ENCODE results near the gene NOTCH2.
"Not testable (repeated sequence)": the region's sequence is repeated elsewhere in the genome, so short reads cannot be mapped to it uniquely, and the experiment has no call there.

Gene NOTCH2

DNA sequence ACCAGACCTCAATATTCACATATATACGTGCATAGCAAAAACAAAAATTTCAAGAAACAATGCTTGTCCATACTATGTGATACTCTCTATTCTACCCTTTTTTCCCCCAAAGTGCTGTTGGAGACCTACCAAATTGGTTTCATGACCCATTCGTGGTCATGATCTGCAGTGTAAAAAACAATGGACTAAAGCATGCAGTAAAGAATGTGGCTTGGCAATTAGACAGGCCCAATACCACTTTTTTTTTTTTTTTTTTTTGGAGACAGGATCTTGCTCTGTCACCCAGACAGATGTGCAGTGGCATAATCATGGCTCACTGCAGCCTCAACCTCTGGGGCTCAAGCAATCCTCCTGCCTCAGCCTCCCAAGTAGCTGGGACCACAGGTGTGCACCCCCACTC is 21.3 kb downstream of the NOTCH2 start:
- DNase-seq, result not testable (repeated sequence)

DNA sequence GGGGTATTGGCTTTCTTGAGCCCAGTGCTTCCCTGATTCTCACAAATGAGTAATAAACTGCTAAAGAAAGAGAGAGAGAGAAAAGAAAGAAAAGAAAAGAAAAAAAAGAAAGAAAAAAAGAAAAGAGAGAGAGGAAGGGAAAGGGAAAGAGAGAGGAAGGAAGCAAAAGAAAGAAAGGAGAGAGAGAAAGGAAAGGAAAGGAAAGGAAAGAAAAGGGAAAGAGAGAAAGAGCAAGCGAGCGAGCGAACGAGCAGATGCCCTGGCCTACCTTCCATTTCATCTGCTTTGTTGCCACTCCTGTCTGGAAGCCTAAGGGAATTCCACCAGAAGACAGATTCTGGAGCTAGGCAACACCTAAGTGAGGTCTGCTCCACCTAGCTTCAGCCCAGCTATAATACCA is 27.7 kb downstream of the NOTCH2 start:
- not testable (repeated sequence) for DNase-seq

DNA sequence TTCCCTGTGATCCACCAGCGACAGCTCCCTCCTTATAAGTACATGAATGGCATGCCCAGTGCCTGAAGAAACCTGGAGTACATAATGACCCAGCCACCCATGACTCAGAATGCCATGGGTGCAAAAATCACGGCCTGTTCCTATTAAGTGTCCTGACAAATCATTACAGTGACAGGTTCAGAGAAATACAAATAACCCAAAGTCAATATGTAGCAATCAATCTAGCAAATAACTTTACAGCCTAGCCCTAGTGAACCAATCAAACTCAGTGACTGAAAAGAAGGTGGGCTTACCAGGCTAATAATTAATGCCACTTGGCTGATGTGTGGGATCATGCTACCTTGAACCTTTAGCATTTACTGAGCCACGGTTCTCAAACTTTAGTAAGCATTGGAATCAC is 37.2 kb downstream of the NOTCH2 start:
- not testable (repeated sequence) for DNase-seq

DNA sequence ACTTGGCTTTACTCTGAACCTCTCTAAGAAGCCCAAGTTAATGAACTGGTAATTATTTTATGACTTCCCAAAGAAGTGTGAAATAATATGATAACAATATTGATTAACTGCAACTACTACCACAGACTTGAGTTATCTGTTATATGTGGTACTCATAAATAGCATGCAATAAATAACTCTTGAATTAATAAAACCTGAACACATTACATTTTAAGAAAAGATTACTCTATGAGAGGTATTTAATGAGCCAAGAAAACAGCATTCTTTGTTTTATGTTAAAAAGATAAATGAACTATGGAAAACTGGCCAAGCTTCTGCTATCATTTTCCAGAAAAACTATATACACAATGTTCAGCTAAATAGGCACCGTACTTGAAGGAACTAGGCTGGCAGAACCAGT is 45.7 kb downstream of the NOTCH2 start:
- not testable (repeated sequence) for DNase-seq

DNA sequence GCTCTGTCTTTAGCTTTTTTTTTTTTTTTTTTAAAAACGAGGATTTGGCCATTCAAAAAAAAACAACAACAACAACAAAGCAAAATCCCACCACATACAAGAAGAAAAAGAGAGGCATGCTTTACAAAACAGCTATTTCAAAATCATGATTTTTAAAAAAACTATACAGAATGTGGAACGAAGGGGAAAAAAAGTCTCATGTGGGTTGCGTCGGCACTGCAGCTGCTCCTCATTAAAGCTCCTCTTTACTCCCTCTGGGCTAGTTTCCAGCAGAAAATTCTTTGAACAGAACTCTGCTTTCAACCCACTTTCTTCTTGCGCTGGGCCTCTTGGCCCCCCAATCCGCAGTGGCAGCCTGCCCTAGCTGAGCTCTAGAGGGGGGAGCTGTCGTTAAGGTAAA is 54.5 kb downstream of the NOTCH2 start:
- not testable (repeated sequence) for DNase-seq

DNA sequence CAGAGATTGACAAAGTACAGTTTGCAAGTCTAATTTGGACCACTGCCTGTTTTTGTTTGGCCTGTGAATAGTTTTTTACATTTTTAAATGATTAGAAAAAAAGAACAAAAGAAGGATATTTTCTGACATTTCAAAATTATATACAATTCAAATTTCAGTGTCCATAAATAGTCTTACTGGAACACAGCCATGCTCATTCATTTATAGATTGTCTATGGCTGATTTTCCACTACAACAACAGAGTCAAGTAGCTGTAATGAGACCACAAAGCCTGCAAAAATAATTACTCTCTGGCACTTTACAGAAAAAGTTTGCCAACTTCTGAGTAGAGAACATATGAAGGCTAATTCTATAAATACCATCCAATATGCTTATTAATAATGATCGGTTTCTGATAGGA is 61.1 kb downstream of the NOTCH2 start:
- not testable (repeated sequence) for DNase-seq

DNA sequence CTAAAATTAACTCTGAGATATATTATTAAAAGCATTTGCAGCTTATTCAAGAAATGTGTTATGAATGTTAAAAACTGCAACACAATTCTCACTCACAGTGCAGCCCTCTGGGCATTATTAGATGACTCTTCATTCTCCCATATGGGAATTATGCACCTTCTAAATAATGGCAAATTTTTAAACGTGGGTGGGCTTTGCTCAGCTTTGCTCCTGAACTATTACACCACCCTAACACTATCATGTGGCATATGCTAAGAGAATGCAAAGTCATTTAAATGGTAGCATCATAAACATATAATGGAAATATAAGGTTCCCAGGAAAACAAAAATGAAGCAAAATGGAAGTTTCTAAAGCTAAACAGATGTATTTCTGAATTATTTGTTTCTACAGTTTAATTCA is 61.6 kb downstream of the NOTCH2 start:
- not testable (repeated sequence) for DNase-seq

DNA sequence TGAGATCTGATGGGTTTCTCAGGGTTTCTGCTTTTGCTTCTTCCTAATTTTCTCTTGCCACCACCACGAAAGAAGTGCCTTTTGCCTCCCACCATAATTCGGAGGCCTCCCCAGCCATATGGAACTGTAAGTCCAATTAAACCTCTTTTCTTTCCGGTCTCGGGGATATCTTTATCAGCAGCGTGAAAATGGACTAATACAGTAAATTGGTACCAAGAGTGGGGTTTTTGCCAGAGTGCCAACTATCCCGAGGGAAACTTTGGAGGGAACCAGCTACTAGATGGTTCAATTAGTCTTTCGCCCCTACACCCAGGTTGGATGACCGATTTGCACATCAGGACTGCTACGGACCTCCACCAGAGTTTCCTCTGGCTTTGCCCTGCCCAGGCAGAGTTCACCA is 68.4 kb downstream of the NOTCH2 start:
- DNase-seq, result not testable (repeated sequence)

DNA sequence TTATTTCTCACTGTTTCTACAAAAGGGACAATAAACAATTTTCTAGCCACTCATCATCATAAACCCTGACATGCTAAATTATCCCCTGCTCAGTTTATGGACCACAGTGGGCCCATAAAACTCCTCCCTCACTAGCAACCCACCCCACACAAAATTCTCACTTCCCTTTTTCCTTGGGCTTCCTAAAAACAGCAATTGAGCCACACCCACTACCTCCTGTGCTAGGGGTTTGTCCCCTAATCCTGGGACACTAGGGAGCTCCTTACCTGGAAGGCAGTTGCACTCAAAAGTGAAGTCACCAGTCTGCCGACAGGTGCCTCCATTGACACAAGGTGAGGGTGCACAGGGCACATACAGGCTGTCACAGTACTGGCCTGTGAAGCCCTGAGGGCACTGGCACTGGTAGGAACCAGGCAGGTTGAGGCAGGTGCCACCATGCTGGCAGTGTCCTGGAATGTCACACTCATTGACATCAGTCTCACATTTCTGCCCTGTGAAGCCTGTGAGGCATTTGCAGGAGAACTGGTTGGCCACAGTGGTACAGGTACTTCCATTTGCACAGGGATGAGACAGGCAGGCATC is 72.6 kb downstream of the NOTCH2 start:
- DNase-seq, result not testable (repeated sequence)

DNA sequence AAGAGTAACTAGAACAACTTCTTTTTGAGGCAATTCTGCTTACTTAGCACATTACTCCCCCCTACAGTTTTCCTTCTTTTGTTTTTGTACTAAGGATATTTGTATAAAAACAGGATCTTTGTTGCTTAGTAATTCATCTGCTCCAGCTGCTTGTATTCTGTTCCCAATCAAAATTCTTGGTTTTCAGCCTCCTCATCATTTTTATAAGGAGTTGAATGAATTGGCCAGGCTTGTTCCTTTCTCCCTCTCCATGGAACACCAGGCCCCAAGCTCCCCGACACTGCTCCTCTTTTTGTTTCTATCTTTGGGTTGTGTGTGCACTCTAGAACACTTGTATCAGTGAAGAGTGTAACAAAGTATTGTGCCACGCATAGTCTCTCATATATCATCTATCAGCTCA is 73.5 kb downstream of the NOTCH2 start:
- not testable (repeated sequence) for DNase-seq

DNA sequence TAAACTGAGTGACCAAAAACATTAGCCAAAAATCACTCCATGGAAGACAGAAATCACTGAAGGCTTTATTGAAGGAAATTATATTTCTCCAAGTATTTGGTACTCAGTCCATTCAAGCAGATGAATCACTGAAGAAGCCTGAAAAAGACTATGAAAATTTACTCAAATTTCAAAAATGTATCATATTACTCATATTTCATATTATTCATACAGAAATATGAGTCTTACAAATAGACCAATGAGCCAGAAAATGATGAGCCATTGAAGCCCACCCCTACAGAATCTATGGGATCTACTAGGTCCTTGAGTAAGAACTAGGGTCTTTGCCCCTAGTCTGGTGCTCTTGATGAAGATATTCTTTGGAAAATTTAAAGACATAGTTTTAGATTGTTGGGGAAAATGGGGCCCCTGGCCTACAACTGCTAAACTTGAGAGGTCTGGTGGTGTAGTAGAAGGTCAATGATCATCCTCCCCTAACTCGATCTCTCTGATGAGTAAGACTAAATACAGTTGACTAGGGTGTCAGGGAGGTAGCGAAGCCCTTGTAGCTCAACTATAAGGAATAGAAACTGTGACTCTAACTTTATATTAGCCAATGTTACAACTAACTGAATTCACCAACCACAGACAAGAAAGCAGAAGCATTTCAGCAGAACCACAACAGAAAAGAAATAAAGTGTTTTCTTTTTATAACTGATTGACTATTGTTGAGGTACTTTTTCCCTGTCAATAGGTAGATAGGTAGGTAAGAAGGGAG is 81.0 kb downstream of the NOTCH2 start:
- DNase-seq, result no peak

DNA sequence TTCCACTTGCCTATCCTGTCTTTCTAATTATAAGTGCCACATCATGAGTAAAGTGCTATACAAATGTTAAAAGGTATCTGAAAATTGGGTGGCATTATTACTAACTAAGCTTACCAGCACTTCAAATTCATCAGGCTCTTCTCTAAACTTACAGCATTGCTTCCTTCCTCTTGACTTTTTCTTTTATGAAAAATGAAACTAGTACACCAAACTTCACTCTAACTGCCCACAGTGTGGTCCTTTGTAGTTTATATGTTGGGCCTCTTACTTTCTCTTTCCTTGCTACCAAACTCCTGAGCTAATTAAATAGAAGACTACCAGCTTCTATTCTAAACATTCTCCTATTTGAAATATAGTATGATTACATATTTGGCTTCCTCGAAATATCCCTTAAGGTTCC is 81.8 kb downstream of the NOTCH2 start:
- no peak for DNase-seq

DNA sequence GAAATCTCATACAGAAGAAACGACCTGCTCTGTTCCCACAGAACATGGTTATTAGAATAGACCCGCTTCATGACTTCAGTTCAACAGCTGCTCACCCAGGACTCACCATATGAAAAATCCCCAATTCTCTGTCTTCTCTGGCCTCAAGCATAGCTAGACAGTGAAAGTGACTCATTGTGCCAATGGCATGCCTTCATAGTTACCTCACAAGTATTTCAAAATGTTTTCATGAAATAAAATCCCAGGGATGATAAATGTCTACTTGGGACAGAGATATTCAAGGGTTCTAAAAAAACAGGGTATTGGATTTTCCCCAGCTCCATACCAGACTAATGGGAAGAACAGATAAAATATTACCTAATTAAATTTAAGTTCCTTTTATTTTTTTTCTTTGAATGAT is 82.3 kb downstream of the NOTCH2 start:
- no peak for DNase-seq

DNA sequence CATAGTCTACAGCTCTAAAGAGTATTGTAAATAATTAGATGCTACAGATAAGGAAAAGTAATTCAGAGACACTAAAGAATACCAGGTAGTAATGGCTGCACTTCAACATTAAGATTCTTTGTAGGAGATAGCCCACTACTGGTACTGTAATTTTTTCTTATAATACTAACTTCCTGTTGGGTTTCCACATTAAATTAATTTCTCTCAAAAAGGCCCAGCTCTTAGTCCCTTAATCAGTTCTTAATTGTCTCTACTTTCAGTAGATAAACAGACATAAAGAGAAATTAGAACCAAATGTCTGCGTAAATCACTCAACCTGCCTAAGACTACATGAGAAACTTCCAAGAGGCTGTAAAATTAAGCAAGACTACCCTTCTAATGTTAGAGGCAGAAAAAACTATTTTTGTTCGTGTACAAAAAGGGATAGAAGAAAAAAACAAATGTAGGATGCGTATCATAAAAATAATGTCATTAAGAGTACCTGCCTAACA is 83.4 kb downstream of the NOTCH2 start:
- no peak for DNase-seq

DNA sequence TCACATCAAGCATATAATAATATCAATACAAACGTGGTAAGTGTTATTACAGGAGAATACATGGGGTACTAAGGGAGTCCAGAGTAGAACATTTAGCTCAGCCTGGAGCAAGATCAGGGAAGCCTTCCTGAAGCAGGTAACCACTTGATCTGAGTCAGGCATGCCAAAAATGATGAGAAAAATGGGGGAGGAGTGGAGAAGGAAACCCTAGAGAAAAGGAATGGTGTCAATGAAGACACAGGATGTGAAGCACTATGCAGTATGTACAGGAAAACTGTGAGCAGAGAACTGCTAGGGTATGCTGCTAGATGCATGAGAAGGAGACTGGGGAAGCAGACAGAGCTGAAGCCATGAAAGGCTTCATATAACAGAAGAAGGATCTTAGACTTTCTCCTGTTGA is 84.7 kb downstream of the NOTCH2 start:
- no peak for DNase-seq

DNA sequence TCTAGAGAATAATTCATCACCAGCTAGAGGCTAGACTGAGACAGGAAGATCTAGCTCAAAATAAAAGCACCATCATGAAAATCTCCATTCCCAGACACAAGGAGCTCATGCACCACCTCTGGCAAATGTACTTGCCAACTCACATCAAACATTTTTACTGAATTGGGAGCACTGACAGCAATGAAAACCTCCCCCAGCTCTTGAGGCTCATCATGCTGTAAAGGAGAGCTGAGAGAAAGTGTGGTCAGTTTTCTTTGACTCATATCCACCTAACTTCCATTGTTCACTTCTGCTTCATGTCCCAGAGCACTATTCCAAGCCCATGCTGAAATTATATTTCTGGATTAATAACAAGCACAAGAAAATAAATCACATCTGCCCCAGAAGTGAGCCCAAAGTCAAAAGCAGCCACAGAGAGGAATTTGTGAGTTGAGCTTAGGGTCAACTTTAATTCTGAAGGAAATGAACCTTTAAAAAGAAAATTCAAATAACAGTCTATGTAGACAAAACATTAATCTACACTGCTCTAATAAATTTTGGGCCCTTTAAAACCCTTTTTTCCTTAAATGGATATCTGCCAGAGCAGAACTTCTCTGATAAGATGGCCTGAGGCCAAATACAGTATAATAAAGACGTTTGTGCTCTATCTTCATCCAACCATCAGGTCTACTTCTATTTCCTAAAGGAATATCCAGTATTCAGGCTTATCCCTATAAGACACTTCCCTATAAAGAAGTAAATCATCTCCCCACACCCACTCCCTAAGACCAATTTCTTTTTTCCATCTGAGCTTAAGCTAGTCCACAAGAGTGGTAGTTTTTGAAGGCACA is 87.3 kb downstream of the NOTCH2 start:
- DNase-seq, result no peak

DNA sequence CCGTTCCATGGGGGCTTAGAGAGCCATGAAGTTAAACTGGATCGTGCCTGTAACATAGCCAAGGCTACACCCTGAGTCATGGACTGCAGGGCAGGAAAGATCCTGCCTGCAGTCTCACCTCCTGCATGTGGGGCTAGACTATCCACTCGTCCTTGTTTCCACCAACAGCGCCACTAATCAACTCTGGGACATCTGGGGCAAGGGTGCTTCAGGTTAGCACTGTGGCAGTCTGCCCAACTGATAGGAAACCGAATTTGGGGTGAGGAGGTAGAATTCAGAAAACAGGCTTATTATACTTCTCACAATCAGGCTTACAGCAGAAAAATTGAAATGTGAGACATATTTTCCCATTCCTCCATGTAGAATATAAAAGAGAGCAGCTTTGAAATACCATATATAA is 88.0 kb downstream of the NOTCH2 start:
- no peak for DNase-seq

DNA sequence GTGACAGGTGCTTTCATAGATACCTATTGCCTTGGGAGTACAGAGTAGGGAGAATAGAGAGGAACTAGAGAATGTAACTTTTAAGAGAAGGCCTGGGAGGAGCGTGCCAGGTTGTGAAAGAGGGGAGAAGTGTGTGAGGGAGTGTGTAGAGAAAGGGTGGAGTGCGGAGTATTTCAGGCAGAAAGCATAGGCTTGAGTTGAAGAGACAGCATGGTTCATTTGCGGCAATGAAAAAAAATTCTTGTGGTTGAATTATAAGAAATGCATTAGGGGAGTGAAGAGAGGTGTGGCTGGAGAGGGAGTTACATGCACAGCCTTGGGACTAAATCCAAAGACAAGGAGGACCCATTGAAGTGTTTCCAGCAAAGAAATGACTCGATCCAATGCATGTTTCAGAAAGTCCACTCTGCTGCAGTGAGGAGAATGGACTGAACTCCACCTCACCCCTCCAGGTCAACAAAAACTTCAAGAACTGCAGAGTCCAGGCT is 91.4 kb downstream of the NOTCH2 start:
- no peak for DNase-seq

DNA sequence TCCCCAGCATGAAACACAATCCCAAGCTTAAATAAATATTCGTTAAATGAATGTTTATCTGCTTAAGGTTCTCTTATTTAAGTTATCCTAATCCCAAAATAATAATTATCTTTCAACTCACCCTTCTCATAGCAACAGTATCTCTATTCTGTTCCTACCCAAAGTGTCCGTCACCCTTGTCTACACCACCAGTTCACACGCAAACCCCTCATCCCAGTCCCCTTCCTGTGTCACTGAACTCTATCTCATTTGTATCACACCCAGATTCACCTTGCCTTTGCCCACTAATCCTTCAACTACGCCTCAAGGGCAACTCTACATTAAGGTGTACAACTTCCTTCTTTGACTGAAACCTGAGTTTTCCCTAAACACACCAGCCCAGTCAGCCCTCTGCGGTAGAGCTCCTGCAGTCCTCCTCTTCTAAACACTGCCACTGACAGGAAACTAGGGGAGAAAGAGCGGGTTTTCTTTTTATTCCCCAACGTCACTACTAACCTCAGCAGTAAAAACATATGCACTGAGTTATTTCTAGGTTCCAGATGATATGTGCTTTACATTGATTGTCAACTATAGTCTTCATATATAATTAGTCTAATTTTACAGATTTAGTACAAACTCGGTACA is 92.2 kb downstream of the NOTCH2 start:
- DNase-seq, result not testable (repeated sequence)

DNA sequence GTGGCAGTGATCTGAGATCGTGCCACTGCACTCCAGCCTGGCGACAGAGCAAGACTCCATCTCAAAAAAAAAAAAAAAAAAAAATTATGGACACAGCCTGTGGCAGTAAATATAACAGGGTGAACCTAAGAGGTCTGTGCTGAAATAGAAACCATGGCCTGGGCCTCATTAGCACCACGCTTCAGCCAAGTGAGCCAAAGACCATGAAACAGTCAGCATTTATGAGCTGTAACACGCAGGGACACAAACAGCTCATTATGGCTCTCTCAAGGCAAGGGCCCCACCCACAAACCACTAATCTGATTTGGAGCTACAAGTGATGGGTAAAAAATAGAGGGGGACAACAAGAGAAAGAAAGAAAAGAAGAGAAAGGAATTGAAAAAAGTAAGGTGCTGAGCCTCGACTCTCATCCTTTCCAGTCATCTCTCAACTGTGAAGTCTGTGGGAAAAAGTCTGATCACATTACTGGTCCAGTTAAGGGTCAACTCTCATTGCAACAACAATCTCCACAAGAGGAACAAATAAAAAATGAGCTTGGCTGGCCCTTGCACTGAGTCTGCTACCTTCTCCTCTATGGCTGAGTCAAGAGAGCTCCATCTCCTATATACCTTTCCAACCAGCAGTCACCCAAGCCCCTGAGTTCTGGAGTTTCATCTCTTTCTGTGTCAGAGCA is 93.7 kb downstream of the NOTCH2 start:
- not testable (repeated sequence) for DNase-seq

DNA sequence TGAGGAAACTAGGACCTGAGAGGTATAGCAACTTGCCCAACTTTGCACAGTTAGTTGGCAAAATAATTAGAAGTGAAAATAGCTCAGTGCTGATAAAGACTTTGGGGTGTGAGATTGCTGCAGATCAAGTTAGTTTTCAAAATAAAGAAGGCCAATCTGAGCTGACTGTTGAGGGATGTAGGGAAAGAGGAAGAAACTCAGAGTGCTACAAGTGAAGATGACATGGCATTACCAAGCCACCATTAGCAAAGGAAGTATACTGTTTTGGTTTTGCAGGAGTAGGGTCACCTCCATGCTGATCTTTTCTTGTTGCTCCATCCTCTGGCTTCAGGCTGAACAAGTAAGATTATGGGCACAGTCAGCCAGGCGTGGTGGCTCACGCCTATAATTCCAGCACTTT is 94.5 kb downstream of the NOTCH2 start:
- DNase-seq, result no peak

DNA sequence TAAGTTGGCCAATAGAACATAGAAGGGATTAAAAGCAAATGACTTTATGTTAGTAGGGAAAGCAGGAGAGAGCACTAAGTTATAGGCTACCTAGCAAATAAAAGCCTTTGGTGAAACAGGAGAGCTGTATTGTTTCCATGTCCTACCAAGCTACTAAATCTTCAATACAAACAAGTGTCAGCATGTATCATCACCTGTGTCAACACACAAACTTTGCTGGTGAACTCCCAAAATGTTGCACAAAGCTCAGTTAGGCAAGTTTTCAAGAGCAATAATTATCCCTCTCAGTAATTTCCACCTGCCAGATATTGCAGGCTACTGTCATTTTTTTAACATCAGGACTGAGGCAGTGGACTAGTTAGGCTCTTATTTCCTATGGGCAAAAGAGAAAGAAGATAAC is 95.4 kb downstream of the NOTCH2 start:
- no peak for DNase-seq

Data from right forelimb (tissue), 1 donor.